Activated CD4-positive, CD25-positive, alpha-beta regulatory T cell treated with anti-CD3 and anti-CD28 coated beads, Interleukin-2, amount 50 U/mL, for 16 hours (primary cell): Measurements from ENCODE around the gene HOXB1.

Experiments used
- DNase-seq: peaks from one replicate; pipeline ENCODE4 v3.0.0-alpha.2; 2020; ENCODE audit warnings: low read depth, low spot score

The HOXB1 gene

DNA sequence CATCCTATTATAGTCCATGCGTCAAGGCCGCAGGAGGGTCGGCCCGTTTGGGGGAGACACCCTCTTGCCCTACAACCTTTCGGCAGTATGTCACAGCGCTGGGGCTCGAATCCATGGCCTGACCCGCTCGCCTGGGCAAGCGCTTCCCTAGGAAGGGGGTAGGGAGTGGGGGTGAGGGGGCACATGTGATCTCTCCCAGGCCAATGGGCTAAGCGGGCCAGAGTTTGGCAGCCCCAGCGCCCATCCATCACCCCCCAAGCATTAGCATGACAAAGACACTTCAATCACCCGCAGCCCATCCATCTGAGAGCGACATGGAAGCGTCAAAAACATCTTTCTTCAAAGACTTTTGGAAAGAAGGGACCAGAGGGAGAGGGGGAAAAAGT is at the start of gene HOXB1:
Gene HOXB1, minus strand, starts transcription at position 125 of the 386 bp plus-strand sequence. Its CDS starts 107 bp downstream, at position 18.
- no peak for DNase-seq

DNA sequence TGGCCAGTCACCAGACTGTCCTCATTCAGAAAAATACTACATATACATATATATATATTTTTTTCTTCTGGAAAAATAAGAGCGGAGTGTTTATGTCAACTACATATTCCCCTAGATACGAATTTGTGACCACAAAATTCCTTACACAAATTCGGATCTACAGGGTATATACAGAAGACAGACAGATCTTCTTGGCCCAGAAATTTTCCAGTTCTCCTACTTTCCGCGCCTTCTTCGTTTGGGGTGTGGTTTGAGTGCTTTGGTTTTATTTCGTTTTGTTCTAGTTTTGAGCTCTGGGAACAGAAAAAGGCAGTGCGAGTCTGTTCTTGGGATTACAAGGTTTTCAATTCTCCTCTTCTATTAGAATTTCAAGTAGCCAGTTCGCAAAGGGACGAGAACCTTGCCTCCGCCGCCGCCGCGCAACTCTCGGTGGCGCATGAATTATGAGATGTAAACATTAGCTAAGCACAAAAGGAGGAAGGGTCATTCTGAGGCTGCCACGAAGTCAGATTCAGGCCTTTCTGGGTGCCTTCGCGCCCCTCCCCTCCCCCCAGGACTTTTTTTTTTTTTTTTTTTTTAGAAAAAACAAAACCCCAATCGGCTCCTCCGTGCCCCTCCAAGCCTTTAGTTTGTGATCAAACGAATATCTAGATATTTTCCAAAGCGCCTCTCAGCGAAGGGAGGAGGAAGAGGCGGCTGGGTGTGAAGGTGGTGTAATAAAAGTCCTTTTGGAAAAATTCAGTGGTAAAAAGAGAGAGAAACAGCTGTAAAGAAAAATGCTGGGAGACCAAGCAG is 49.1 kb upstream of the HOXB1 start:
- no peak for DNase-seq

DNA sequence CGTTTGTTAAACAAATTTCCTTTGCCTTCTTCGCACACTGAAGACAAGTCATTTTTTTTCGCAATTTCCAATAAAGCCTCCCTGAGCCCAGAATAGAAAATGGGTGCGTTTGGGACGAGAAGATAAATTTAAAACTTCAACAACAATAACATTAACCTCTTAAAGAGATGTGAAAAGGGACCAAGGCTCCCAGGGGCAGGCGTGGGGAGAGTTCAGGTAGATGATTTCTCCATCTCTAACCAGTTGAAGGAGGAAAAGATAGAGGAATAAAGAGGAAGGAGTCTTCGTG is 48.6 kb upstream of the HOXB1 start:
- DNase-seq: no peak

DNA sequence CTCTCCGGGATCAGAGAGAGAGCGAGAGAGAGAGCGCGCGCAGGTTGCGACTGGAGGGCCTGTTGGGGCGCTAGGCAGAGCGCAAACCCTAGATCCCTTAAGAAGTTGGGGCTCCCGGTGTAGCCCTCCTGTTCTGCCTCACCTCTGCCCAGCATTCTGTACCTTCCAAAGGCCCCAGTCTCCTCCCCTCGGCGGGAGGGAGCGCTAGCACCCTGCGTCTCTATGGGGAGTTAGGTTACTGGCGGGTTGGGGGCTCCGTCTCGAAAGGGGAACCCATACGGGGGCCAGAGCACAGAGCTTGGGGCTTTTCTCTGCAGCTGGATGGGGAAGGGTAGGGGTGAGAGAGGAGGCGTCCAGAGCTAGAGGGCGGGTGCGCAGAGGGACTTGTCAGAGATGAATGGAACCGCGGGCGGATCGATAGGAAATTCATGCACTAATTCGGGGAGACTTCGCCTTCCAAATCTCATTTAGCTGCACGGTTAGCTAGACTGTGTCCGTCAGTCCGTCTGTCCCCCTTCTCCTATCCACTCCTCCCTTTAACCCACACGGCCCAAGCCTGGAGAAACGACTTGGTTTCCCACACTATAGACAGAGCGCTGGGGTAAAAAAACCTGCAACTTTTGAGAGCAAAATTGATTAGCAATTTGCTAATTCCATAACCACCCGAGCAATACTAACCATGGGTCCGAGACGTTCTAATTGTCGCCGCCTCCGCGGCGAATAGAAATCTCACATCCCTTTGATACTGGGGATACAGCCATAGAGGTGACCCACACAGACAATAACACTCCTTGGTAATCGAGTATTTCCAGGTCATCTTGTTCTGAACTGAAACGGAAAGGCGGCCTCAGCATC is 48.0 kb upstream of the HOXB1 start:
- no peak for DNase-seq

DNA sequence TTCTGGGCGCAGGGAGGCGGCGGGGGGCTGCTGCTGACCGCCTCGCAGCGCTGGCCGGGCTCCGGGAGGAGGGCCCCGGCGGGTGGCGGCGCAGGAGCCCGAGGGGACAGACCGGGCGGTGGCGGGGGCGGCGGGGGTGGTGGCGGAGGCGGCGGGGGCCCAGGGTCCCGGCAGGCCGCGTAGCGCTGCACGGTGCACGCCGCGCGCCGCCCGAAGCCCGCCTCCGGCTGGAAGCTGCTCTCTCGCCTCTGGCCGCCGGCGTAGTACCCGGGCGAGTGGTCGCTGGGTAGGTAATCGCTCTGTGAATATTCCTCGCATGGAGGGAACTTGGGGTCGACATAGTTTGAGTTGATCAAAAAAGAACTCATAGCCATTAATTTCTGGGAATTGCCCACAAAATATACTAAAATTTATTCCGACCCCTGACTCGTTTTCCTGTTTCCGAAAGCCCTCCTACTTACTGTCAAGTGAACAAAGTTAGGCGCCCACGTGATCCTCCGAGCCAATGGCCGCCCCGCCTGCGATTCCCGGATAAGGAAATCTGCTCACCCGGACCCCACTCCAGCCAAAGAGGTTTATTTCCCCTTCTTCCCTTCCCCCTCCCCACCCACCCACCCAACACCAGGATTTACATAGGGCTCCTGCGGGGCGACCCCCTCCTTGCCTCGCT is 47.3 kb upstream of the HOXB1 start, which contains the start of gene HOXB4:
Gene HOXB4, minus strand, starts transcription at position 405 of the 670 bp plus-strand sequence. Its CDS starts 31 bp downstream, at position 374.
- peak; percentile 29 for DNase-seq

DNA sequence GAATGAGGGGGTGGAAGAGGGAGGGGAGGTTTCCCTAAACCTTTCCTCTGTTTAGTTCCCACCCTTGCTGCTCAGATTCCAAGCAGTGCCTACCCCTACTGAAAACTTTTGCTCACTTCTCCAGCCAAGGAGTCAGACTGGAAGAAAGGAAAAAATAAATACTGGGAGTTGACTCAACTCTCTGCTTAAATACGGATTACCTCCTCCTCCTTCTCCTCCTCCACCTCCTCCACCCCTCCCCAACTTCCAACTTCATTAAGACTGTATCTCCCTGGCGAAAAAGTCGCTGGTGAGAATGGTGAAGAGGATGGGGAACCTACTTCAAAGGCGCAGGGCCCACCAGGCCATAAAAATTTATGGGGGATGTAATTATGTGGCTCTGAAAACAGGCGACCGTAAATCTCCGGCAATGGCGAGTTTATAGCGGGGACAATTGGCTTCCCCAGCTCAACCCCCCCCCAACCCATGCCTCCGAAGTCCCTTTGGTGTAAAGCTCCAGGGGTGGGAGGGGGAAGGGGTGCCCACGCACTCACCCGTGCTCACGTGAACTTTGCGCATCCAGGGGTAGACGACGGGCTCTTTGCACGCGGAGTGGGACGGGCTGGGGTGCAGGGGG is 46.6 kb upstream of the HOXB1 start:
- no peak for DNase-seq

DNA sequence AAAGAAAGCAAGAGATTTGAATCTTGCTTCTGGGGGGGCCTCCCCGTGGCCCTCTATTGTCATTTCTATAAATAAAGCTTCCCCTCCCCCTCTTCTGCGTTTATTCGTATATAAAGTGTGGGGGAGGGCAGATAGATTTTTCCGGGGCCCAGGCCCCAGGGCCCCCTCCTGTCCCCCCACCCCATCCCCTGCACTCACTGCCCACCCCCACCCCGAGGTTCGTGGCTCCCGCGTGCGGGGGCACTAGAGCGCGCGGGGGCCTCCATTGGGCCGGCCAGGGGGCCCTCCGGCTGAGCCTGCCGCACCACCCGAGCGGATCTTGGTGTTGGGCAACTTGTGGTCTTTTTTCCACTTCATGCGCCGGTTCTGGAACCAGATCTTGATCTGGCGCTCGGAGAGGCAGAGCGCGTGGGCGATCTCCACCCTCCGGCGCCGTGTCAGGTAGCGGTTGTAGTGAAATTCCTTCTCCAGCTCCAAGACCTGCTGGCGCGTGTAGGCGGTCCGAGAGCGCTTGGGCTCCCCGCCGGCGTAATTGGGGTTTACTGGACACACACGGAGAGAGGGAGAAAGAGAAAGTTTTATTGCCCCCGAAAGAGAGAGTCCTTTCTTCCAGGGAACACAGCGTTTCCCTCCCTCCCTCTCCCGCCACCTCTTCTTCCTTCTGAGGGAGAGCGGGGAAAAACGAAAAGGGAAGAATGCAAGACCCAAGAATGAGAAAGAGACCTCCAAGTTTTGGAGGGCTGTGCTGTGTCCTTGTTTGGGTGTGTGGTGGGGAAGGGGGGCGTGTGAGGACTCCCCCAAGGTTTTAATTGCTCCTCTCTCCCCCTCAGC is 45.9 kb upstream of the HOXB1 start:
- DNase-seq: no peak

DNA sequence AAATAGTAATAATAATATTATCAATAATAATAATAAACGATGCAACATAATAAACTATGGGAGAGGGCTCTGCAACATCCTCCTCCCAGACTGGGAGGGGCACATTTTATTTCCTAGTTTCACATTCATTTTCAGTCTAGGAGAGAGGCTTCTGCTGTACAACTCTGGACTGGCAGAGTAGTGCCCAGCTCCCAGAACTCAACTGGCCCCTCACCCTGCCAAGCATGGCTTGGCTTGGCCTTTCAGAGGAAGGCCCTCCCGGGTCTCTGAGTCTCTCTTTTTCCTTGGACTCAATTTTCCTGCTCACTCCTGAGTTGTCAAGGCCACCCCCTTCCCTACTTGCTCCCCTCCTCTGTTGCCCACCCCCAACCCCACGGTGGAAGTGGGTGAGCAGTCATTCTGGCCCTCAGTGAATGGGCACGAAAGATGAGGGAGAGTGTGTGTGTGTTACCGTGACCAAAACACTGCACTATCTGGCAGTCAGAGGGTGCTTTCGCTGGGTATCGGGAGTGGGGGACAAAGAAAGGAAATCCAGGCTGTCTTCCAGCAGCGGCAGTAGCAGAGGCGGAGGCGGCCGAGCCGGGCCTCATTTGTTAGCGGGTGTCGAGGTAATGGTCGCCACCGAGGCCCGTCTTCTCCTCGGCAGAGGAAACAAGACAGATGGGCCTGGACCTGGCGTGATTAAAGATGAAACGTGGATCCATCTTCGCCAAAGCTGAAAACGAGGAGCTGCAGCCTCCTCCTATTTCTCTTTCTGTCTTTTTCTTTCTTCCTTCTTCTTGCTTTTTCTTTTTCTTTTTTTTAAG is 45.1 kb upstream of the HOXB1 start:
- DNase-seq: no peak

DNA sequence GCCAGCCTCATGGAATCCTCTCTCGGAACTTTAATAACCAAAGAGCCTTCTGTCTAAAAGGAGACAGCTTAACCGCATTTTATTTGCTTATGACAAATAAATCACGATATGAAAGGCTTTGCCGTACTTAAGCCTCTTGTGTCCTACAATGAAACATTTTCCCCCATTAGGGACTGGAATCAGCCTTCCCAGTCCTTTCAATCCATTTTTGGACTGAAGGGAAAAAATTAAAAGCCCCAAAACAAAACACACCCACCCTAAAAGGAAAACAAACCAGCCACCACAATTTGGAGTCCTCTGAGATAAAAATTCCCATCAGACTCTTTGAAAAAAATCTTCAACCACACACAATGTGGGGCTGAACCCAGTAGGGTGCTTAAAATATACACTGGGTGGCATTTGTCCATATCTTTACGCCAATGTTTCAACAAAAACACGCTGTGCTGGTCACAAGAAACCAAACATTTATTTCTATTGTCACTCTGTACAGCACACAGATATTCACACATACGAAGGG is 44.3 kb upstream of the HOXB1 start:
- DNase-seq: no peak

DNA sequence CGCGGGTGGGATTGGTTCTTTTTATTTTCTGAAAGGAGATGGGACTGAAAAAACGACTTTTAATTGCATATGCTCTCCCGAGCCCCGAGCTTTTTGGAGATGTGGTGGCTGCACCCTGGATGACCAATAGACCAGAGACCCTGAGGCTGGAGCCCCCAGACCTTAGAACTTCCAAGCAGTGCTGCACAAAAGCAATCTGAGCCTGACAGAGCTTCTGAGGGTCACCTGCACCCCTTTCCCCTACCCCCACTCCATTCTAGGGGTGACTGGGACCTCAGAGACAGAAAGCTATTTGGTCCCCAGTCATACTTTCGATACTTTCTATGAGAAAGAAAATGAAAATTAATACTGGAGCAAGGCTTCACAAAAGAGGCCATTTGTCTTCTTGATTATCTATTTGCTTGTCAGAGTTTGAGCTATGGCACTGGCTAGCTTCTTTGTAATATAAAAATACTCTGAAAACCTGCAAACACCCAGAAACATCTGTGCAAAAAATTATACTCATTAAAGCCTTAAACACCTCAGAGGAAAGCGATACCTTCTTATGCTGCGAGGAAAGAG is 43.8 kb upstream of the HOXB1 start:
- no peak for DNase-seq

DNA sequence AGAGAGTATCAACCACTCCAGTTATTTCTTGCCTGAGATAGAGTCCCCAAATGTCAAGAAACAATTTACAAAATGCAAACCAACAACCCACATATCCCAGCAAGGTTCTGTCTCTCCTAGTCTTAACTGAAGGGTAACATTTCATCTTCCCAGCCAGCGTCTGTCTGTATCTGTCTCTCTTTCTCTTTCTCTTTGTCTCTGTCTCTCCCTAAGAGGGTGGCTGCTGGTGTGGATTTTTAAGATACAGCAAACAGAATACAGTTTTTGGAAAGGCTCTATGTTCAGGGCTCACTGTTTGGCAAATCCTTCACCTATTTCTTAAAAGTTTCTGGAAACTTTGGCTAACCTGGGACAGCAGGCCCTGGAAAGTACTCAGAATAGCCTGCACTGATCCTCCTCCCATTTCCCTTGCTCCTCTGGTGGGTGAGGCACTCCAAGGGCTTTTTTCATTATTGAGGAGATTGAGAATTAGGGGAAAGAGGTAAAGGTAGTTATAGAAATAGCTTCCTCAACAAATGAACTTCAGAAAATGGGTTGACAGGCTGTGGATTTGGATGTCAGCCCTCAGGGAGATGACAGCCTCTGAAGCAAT is 41.1 kb upstream of the HOXB1 start:
- DNase-seq: no peak

DNA sequence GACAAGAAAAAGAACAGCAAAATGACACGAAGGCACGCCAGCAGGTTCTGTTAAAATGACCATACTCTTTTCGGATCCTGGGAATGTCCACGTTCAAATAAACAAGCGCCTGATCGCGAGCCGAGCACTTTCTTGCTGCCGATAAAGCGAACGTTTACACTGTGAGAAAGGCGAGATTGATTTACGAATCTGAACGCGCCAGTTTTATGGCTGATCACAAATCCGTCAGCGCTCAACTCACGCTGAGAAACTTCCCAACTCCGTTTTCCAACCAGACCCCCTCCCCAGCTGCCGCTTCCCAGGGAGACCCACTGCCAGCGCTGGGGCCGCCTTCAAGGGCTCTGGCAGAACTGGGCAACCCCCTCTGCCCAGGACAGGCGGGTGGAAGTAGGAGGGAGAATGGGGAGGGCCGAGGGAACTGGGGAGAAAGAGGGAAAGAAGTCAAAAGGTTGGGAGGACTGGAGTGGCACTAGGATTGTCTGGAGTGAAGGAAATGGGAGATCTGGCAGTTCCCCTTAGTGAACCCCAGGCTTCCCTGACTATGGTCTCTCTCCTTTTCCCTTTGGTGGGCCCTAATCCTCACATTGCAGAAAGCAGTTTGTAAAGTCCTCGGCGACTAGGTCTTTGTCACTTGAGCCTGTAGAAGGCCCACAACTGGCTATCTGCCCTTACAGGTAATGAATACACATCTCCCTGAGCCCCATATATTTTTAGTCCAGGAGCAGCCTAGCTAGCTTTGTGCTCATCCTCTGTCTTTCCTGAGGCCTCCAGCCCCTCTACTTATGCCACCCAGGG is 40.4 kb upstream of the HOXB1 start:
- no peak for DNase-seq

DNA sequence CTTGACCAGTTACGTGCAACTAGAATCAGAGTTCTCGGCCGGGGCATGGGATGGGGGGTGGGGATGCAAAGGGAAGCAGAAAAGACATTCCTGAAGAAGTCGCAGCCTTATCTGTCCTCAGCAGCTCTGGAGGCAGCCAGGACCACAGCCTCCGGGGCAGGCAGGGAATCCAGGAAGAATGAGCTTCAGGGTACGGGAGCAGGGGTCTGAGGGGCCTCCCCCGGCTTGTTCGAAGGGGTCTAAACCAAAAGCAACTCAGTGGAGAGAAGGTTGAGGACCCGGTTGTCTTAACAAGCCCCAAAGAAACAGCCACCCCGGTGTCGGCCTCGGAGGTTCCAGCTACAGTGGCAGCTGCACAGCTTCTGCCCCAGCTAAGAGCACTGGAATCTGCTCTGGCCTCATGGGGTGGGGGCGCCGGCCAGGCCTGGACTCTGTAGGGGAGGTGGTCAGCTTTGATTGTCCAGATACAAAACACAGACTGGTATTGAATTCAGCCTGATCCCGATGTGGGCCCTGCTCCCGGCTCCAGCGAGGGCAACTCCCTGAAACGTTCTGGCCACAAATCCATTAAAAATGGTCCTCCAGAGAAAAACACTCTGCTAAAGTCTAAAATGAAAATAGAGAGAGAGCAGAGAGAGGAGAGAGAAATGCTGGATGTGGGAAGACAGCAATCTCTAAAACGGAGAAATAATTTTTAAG is 39.7 kb upstream of the HOXB1 start:
- no peak for DNase-seq

DNA sequence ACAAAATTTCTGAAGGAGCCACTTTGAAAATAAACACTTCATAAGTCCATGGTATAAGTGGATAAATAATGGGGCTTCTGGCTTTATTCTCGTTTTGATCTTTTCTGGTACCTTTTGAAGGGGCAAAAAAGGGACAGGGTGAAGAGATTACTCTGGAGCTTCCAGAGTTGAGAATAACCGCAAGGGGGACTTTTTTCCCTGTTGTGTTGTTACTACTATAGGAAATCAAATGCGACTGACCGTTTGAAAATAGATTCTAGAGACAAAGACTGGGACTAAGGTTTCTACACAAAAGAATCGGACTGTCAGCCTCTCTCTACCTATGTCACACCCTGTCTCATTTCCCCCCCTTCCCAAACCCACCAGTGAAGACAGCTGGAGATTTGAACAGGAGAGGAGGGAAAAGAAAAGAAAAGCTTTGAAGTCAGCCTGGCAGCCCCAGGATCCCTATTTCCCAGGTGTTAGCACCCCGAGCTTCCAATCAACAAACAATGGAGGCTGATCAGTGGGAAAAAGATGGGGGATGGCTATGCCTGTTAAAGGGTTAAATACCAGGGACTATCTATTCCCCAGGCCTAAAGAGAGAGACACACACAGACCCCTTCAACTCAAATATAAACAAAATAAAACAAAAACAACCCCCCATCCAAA is 39.0 kb upstream of the HOXB1 start:
- no peak for DNase-seq

DNA sequence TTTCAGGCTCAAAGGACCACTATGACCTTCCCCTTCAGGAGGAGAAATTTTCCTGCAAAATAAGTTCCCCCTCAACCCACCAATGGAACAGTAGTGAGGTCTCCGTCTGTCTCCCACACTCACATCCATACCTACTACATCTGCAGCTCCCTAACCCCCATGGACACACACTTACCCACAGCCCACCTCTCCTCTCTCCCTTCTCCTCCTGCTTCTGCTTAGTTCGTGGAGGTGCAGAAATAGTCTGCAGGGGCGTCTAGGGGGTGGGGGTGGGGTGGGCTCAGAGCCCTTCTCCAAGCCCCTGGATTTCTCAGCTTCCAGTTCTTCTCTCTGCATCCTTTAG is 38.4 kb upstream of the HOXB1 start:
- DNase-seq: no peak

DNA sequence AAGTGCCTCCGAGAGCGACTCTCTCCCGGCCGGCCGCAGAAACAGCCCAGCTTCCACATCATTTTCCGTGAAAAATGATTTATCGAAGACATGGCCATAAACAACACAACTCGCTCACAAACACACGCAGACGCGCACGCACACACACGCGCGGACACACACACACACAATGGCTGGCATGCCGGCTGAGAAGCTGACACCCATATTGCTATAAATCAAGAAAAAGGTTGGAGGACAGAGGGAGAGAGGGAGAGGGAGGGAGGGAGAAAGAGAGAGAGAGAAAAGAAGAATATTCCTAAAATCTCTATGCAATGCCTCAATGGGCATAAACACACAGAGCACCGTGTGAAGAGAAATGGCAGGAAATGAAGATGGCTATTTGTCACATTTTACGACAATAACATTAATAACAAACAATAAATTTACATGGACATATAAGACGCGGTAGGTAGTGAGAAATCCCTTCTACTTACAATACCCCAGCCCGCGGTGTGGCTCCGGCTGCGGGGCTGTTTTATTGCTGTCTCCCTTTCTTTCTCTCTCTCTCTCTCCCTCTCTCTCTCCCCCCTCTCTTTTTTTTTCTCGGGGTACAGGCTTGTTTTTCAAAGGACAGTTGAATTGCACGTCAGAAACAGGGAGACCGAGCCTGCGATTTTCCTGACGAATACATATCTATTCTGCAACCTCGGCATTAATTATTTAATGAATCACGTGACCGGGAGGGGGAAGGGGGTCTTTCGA is 37.9 kb upstream of the HOXB1 start:
- no peak for DNase-seq
